SW480 (cell line): ENCODE data around the gene TGFBI.

Experiments used
- DNase-seq: peaks from one replicate; pipeline ENCODE4 v3.0.0-alpha.2; 2016; ENCODE audit warnings: low spot score

TGFBI gene

DNA sequence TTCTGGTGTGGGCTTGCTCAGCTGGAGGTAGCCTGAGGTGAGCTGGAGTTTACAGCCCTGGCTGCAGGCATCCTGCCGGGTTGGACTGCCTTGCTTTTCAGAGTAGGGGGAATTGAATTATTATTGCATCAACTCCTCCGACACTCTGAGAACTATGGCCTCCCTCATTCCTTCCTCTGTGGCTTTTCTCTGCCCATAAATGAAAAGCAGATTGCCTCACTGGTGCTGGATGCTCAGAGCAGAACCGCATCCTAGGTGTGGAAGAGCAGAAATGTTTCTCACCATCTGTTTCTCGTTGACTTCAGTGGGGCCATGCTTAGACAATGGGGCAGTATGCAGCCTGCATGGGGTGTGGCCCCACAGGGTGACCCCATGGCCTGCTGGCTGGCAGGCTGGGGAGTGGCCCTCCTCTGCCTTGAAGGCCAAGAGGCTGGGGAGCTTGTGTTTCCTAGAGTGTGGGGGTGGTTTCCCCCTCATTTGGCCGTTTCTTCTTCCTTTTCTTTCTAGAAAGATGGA lies 27.3 kb upstream of the TGFBI start:
- DNase-seq: no peak

DNA sequence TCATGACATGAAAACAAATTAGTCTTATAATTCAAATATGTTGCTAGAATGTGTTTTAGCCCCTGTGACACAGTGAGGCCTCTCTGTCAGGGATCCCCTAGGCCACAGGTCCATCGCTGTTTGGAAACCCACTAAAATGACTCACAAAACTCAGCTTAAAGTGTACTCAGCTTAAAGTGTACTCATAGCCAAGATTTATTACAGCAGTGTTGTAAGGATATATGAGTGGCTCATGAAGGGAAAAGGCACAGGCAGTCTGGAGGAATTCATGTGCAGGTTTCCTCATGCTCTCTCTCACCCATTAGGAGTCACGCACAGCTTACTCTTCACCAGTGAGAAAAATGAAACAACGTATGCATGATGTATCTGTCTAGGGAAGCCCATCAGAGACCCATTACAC lies 24.4 kb upstream of the TGFBI start:
- DNase-seq: no peak

DNA sequence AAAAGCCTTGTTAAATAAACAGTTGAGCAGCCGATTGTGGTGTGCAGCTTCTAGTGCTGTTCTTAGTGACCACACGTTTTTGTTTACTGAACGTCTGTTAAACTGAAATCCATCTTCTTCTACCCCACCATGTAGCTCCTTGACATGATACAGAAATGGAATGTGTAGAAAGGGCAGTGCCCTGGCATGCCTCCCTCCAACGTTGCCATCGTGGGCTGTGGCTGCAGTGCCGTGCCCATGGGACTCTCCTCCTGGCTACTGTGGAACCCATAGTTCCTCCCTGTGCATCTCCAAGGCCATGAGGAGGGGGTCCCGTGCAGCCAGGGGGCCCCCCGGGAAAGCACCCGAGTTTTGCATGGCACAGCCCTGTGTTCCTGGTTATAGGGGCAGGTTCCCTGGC lies 23.3 kb upstream of the TGFBI start:
- DNase-seq: no peak

DNA sequence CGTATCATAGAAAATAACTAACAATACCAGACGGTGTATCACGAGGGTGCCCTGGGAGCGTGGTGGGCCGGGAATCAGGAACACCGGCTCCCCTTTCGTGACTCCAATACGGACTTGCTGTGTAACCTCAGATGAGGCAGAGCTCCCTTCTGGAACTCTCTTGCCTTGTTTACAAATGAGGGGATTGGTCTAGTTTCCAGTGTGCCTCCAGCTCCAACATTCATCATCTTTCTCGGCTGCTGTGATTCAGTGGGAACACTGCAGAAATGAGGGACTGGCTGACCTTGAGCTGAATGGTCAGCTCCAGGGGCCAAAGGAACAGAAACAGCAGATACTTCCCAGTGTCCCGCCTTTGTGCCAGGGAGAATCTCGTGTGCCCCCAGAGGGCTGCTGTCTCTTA lies 22.6 kb upstream of the TGFBI start:
- no peak for DNase-seq

DNA sequence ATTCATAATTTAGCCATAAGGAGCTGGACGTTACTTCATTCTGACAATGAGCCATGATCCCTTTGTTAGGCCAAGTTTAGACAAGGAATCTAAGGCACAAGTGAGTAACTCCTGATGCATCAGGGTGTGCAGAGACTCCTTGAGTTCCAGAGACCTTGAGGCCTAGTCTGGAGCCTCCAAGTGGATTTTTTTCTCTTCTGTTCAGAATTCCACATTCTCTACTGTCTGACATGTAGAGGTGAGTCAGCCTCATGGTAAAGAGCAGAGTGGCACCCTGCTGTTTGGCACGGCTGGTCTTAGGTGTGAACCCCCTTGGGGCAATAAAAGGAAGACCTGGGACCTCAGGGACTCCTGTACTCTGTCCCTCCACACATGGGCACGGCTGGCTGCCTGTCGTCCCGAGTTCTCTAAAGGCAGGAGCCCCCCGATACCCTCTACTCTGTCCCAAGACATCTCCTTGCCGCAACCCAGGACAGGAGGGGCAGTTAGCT lies 22.0 kb upstream of the TGFBI start:
- no peak for DNase-seq

DNA sequence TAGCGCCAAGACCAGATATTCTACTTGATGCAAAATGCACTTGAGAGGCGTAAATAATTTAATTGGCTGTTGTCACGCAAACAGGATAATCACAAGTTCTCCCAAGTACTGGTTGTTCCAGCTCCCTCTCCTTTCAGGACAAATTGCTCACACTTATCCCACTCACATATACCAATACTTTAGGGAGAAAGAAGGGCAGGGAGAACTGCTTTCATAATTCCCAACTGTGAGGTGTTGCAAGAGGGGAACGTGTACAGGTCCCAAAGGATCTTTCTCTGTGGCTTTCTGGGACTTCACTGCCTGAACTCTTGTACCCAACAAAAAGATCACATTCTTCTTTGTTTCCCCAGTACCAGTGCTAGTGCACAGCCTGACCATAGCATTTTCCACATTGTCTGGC lies 21.5 kb upstream of the TGFBI start:
- DNase-seq: no peak

DNA sequence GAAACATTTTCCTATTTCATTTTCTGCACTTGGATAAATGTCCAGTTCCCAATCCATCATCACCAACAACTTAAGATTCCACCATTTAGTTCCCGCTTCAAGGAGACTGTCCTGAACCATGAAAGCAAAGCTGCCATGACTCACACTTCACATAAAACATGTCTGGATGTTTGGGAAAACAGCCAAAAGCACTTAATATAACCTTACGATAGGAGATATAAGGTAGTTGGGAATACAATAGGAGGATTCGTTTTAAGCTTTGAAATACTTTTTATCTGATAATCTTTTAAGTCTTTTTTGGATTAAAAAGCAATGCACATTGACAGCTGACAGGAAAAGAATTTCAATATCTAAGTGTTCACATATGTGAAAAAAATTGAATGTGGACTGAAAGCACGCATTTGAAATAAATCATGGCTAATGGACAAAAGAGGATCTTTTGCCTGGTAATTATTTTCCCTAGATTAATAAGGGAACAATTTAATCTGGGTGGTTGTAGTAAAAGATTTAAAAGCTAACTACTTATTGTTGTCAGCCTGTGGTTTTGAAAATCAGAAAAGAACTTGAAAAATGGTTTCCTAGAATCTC lies 17.3 kb upstream of the TGFBI start:
- peak; percentile 55 for DNase-seq

DNA sequence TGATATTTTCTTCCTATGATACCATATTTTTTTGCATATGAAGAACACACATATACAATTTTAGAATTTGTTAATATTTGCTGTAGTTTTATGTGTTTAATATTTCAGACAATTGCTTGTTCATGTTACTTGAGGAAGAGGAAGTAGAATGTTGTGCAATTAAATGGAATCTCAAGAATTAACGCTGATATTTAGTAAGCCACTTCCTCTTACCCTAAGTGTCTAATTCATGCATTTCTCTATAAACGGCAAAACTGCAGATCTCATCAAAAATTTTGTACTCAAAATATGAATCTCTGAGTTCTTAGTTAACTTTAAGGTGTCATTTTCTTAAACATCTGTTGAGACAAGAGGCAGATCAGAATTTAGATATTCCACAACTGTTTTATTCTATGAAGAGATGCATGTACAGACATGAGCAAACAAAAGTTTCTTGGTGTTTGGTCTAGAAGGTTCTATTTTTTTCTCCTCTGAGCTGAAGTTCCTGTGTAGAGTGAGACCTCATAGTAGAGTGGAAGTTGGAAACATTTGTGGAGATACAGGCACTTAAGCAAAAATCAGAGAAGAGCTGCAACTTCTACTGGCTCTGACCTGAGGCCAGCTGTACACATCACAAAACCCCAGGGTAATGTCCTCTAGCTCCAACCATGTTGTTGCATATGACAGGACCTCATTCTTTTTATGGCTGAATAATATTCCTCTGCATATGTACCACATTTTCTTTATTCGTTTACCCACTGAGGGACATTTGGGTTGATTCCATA lies 16.6 kb upstream of the TGFBI start:
- DNase-seq: no peak

DNA sequence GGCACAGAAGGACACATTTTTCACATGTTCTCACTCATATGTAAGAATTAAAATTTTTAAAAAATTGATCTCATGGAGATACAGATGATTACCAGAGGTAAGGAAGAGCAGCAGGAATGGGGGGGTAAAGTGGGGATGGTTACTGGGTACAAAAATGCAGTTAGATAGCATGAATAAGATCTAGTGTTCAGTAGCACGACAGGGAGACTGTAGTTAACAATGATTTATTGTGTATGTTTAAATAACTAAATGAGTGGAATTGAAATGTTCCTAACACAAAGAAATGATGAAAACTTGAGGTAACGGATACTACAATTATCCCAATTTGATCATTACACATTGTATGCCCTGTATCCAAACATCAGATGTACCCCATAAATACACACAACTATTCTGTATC lies 15.2 kb upstream of the TGFBI start:
- DNase-seq: no peak

DNA sequence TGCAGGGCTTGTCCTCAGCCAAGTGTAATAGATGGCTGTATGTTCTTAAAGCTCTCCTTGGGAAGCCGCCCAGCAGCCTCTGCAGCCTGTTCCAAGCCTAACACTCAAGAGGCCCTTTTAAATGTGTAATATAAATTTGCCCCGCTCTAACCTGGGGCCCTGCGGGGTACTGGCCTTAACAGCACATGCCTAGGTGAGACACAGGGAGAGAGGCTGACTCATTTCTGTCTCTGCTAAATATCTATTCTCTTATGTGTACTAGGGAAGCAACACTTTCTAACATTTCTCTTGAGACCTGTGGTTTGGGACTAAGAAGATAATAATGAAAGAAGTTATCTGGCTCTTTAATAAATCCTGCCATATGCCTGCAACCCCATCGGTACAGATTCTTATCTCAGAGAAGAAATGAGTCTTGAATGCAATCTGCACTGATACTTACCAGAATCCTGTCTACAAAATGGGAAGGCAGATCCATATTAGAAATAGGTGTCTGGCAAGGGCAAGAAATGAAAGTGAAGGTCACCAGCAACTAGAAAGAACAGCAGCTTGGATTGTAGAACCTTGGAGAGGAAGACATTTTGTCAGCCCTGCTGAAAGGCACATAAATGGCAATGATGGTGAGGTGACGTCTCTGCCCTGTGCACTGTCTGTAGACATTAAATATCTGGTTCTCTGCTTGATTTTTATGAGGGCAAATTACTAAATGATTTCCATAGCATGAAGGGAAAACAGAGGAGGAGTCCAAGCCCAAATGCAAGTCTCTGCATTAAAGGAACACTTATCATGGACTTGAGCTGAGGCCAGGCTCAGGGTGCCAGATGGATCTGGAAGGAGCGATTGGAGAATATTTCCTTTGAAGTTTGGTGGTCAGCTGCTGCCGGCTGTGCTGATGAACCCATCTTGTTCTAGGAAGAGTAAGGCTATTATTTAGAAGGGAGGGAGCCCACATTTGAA lies 14.5 kb upstream of the TGFBI start:
- DNase-seq: no peak

DNA sequence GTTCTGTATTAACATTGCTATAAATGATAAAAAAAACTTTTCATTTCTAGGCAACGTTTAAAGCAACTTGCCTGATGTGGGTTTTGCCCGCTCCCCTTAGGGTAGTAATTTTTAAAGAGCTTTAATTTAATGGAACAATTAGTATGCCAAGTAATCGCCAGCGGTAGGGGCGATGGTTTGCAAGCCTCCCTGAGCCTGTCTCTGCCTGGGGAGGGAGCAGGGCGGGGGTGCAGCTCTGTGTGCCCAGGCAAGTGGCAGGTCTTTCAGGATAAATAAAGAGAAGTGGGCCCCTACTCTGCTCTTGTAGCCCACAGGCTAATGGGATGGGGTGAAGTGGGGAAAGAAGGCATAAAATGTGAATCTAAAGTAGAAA lies 13.8 kb upstream of the TGFBI start:
- DNase-seq: no peak

DNA sequence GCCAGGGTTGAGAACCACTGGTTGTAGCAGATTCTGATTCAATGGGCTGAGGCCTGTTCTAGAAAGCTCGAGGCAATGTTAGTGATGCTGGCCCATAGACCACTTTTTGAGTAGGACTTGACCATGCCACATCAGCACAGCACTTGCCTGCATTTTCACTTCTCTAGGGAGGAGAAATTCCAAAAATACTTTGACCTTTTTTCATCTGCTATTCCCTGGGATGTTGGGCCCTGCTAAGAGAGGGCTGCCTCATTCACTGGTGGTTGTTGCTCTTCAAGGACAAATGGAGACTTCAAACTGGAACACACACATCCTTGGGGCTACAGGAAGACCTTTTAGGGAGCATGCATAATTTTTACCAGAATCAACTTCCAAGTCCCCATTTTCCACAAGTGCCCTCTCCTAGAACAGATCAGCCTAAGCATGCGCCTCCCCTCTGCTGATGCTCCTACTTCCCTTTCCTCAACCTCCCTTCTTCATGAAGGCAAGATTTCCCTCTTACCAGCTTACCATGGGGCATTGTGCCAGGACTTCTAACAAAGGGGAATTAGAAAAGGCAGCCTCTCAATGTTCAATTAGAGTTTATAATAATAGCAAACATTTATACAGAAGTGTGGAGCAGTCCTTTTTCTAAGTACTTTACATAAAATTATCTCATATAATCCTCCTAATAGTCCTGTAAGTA lies 12.7 kb upstream of the TGFBI start:
- DNase-seq: no peak

DNA sequence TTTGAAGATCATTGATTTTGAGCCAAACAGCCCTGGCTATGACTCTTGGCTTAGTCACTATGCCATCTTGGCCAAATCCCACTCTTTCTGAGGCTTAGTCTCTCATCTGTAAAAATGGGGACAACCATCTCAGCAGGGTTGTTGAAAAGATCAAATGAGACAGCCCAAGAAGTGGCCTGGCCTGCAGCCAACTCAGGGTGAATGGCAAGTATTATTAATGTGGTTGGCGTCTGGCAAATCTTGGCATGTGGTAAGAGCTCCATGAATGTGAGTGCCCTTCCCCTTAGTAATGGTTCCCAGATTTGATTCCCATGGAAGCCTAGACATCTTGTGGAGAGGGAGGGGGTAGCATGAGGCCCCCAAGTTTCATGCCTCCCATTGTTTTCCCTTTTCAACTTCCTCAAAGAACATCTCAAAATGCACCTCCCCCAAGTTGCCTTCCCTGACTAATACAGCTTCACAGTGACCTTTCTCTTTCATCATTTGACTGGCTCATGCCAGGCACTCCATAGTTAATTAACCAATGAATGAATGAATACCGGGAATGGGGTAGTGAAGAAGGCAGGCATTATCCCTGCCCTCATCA lies 11.8 kb upstream of the TGFBI start:
- peak; percentile 88 for DNase-seq

DNA sequence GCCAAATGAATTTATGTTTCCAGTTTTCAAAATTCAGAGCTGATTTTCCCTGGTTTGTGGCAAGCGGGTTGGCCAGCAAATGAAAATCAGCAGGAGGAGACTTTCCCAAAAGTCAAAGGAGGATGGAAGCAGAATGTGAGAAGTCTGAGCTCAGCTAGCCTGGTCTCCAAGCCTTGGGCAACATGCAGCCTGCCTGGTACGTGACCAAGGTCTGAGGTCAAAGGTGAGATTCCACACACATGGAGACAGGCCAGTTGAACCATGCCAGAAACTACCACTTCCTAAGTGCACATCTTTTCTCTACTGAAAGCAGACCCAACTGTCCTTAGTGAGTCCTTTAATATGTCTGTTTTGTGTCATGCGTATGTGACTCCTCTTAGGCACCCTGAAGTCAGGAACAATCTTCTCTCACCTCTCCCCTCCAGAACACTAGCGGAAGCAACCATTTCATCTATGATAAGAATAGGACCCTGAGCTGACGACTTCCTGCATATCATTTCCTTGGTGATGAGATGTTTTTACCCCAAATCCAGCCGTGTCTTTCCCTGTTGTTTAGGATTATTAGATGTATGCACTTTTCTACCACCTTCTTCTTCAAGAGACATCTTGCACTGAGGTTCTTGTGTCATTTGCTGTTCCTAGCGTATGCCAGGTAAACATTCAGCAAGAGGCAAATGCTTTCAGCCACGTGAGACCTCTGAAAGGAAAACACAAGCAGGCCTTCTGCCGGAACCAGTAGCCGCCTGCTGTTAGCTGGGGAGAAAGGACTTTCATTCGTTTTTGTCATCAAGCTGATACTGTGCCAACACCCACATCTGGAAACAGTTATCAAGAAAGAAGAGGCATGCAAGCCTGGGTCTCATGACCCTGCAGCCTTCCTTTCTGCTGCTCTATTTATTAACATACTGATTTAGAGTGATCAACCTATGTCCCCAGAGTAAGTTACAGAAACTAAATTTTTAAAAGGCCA lies 9.7 kb upstream of the TGFBI start:
- no peak for DNase-seq

DNA sequence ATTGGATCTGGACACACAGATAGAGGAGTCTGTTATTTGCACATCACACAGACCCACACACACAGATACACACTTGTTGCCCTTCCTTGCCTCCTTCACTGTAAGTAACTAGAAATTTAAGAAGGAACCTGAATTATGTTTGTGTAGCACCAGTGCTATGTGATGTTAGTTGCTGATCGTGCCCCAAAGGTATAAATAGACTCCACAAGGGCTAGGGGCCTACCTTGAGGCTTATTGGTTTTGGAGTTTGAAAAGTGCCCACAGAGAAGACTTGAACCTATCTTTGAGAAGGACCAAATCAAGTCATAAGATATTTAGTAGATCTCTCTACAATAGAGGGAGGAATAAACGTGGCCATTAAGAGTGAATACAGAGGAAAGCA lies 8.8 kb upstream of the TGFBI start:
- no peak for DNase-seq

DNA sequence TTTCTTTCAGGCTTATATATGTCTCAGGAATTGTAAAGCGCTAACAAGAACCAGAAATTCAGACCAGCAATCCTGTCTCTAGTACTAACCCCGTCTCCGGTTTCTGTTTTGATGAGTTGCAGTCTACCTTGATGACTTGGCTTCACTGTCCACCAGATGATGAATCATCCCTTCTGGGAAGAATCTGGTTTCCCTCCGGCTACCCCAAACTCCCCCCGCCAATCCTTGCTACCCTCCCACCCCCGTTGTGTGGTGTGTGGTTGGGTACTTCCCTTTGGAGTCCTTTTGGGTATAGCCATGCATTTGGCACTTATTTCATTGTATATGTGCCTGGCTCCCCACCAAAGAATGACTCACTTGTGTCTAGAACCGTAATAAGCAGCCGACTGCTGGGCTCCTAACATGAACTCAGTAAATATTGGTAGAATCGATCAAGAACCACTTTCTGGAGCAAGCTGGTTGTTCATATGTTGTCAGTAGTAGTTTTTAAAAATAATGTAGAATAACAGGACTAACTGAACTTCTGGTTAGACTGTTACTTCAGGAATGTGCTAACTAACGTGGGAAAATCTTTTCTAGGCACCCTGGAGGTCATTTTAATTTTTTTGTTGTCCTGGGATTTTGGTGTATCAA lies 8.3 kb upstream of the TGFBI start:
- DNase-seq: peak; percentile 93

DNA sequence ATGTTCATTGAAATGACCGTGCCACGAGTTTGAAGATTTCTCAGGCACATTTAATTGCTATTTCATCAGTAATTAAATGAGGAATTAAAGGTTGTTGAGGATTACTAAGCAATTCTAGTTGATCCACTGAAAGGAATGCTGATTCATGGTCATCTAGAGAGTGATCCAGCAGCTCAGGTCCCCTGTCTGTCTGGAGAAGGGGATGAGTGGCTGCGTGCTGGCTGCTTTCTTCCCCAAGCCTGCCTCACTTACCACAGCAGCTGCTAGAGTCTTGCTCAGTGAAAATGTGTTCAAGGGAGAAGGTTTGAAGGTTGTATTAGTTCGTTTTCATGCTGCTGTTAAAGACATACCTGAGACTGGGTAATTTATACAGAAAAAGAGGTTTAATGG lies 7.8 kb upstream of the TGFBI start:
- DNase-seq: peak; percentile 49

DNA sequence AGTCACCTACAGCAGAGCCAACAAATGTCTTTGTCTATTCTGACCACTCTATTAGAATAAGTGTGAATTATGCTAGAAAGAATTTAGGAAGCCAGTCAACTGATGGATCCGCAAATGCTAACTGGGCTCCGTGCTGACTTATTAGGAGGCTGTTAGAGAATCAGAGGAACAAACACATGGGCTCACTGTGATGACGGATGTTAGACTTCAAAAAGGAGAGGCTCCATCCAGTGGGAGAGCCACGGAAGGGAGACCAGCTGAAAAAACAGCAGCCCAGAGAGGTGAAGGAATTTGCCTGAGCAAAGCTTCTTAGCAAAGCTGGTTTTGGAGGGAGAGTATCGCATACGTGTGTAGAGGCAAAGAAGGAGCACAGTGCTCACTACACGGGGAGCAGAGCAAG lies 5.8 kb upstream of the TGFBI start:
- DNase-seq: no peak

DNA sequence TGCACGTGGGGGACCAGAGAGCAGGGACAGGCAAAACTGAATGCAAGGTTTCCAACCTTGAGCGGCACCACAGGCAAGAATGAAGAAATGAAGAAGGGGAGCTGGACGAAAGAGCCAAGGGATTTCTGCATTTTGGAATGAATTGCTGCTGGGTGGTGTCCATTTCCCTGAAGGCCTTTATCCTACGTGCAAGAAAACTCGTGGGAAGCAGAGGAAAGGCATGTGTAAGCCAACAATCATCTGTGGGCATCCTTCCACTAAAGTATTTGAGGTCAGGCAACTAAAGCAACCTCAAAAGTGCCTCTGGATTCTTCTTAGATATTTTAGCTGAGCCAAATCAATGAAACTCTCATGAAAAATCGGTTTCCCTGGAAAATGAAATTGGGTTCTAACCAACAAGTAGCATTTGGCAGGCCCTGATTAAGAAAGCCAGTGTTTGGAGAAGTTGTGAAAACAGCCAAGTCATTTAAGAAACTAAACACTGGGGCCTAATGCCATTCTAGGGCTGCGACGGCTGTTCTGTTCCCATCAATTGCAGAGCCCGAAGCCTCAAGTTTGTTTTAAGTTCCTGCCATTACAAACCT lies 4.7 kb upstream of the TGFBI start:
- no peak for DNase-seq

DNA sequence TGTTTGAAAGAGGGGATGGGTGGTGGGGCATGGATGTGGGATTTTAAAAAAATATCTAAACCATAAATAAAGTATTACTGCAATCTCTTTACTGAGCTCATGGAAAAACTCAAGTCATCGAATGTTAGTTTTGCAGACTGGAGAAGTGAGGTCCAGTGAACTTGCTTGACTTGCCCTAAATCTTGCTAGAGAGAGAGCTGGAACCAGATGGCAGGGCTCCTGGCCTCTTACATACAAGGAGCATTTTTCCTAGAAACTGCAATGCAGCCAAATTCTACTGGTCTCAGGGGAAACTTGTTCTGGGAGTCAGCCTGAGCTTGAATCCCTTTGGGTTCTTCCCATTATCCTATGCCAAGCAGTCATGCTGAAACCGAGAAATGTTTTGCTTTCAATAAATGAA lies 2.9 kb upstream of the TGFBI start:
- no peak for DNase-seq
